ENCODE data around the gene SRXN1.

The SRXN1 gene

GRCh38 chr20:654417-654750, 1.4 kb upstream of the SRXN1 start:
- TF ChIP-seq, protein P1, sequence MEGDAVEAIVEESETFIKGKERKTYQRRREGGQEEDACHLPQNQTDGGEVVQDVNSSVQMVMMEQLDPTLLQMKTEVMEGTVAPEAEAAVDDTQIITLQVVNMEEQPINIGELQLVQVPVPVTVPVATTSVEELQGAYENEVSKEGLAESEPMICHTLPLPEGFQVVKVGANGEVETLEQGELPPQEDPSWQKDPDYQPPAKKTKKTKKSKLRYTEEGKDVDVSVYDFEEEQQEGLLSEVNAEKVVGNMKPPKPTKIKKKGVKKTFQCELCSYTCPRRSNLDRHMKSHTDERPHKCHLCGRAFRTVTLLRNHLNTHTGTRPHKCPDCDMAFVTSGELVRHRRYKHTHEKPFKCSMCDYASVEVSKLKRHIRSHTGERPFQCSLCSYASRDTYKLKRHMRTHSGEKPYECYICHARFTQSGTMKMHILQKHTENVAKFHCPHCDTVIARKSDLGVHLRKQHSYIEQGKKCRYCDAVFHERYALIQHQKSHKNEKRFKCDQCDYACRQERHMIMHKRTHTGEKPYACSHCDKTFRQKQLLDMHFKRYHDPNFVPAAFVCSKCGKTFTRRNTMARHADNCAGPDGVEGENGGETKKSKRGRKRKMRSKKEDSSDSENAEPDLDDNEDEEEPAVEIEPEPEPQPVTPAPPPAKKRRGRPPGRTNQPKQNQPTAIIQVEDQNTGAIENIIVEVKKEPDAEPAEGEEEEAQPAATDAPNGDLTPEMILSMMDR (IDR thresholded peaks at IDR 0.05; ENCODE audit: low read depth, low read length) = no peak
- no peak for DNase-seq (ENCODE audit: extremely low read depth, low read depth)

- TF ChIP-seq, protein P1 (IDR thresholded peaks at IDR 0.05; ENCODE audit: low read depth, low read length) = no peak
- no peak for DNase-seq (ENCODE audit: extremely low read depth, low read depth)
Observed at GRCh38 chr20:653590-654416, 803 bp upstream of the SRXN1 start.

- no peak for DNase-seq (ENCODE audit: extremely low read depth, low read depth)
- TF ChIP-seq, protein P1 (IDR thresholded peaks at IDR 0.05; ENCODE audit: low read depth, low read length) = no peak
Observed at GRCh38 chr20:652615-653109, 338 bp downstream of the SRXN1 start.

DNA sequence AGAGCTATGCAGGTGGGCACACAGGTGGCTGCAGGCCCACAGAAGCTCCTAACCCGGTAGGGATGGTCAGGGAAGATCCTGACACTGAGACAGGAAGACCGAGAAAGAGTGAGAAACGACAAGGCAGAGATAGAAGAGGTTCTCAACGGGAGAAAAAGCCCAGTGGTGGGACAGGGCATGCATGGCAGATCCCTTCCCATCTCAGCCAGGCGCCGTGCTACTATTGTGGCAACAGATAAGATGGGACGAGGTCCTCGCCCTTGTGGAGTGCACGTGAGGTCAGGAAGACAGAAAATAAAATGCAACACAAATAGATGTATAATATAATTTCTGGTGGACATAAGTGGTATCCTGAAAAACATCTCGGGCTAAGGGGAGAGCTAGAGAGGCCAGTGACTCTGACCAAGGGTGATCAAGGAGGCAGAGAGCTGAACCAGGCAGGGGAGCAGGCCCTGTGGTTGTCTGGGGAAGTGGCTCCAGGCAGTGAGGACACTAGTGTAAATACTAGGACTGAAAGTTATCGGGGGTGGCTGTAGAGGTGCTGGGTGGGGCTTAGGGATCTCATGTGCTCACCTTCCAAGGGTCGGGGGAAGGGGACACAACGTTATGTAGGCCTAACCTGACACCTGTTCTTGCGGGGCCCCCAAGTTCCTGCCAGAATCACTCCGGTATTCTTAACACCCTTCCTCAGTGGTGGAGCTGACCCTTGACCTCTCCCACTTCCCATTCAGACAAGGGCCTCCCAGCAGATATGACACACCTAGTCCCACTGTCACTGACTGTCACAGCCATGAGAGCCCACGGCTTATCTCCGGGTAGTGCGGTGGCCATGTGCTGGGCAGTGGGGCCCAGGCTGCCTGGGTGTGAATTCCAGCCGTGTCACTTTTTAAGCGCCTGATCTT, 1.0 kb downstream of the SRXN1 start:
- no peak for DNase-seq (ENCODE audit: extremely low read depth, low read depth)
- TF ChIP-seq, protein P1 (IDR thresholded peaks at IDR 0.05; ENCODE audit: low read depth, low read length) = no peak

DNA sequence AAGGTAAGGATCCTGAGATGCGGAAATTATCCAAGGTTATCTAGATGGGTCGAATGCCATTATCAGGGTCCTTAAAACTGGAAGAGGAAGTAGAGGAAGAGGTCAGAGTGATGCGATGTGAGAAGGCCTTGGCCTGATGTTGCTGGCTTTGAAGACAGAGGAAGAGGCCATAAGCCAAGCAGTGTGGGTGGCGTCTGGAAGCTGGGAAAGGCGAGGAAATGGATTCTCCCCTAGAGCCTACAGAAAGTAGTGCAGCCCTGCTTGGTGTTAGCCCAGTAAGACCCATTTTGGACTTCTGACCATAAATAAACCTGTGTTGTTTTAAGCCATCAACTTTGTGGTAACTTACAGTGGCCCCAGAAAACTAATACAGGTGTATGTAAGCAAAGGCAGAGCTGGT, 2.0 kb downstream of the SRXN1 start:
- TF ChIP-seq, protein P1 (IDR thresholded peaks at IDR 0.05; ENCODE audit: low read depth, low read length) = no peak
- DNase-seq (ENCODE audit: extremely low read depth, low read depth) = no peak

GRCh38 chr20:650281-650680, 2.7 kb downstream of the SRXN1 start:
- no peak for DNase-seq (ENCODE audit: extremely low read depth, low read depth)
- TF ChIP-seq, protein P1 (IDR thresholded peaks at IDR 0.05; ENCODE audit: low read depth, low read length) = no peak
